Spinal cord (tissue), 10 donors: ENCODE measurements around the gene LDLRAD4. TPM values are rescaled to one million over a fixed set of nuclear protein-coding genes. Genes with fewer than 3 reads are reported as not detected.
A peak's percentile ranks its signal among the peaks of the same experiment; 100 is the strongest.

ENCODE experiments used
- DNase-seq, 6 donors: peaks; one replicate each; pipeline versions ENCODE4 v3.0.0 to v3.0.0-alpha.2; 2013 to 2015; ENCODE audit warnings: low spot score in 6 of 6, low read depth in 4 of 6
- H3K27ac ChIP-seq: one replicate; pipeline ENCODE4 v1.5.1; 2013; ENCODE audit warnings: low read depth, low read length, control low read depth
- H3K27me3 ChIP-seq: one replicate; pipeline ENCODE4 v1.6.1; 2013; ENCODE audit warnings: low read length; ENCODE audit not compliant: control insufficient read depth, insufficient read depth
- H3K36me3 ChIP-seq: one replicate; pipeline ENCODE4 v1.6.1; 2013; ENCODE audit warnings: low read length; ENCODE audit not compliant: control insufficient read depth, insufficient read depth
- H3K4me1 ChIP-seq: one replicate; pipeline ENCODE4 v1.6.1; 2013; ENCODE audit warnings: low read length; ENCODE audit not compliant: control insufficient read depth, insufficient read depth
- H3K4me3 ChIP-seq: one replicate; pipeline ENCODE4 v1.5.1; 2013; ENCODE audit warnings: low read depth, low read length, control low read depth
- H3K9me3 ChIP-seq: one replicate; pipeline ENCODE4 v1.6.1; 2013; ENCODE audit warnings: low read length; ENCODE audit not compliant: control insufficient read depth, insufficient read depth
- WGBS: methylation state at CpG from one replicate; pipeline ENCODE4 v1.1.5; 2013; ENCODE audit warnings: missing lambda C conversion rate; ENCODE audit not compliant: insufficient coverage; 5-methylcytosine and 5-hydroxymethylcytosine counted together
- polyA plus RNA-seq, 2 donors: library from polyadenylated mRNA; unstranded; fragments of 120-200 nt; gene quantifications; one replicate each; pipeline ENCODE4 v1.2.1, GENCODE V29; 2013; ENCODE audit not compliant: insufficient read length in 2 of 2
- total RNA-seq, 2 donors: library from RNA; depleted of rRNA in 1 of 2; stranded (reverse); fragments of 120-200 nt in 1 of 2; fragments of >200 nt in 1 of 2; gene quantifications; one replicate each; pipeline versions ENCODE4 v1.2.3 to v1.2.4, GENCODE V29; 2013 to 2014
- donor health status: healthy.

LDLRAD4 gene
- total and polyA plus RNA-seq, 4 donors = 26.7 to 67.7 (median 38.5) TPM

DNA sequence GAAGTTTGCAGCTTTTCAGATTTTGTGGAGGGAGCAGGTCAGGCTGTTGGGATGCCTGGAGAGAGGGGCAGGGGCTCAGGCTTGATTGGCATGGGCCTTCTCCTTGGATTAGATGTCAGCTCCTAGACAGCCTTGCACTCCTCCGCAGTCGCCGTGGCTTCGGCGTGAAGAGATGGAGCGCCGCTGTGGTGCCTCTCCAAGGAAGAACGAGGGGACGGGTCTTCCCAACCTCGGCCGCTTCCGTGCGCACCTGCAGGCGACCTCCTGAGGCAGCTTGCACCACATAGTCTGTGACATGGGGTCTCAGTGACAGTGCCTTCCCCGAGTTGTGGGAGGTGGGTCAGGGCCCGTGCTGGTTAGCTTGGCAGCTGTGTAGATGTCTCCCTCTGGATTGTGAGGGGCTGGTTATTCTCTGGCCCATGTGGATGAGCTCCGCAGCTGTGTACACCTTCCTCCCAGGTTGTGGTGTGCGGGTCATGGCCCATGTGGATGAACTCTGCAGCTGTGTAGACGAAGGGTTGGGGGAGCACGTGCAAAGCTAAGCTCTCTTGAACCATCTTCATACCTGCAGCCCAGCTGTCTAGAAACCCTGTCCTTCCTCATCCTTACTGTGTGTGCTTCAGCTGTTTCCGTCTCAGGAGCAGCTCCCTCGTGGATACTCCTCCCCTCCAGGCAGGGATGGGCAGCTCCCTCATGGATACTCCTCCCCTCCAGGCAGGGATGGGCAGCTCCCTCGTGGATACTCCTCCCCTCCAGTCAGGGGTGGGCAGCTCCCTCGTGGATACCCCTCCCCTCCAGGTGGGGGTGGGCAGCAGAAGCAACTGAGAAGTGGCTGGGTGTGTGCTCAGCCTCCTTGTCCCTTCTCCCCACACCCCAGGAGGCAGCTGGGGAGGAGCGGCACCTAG is 170.3 kb downstream of the LDLRAD4 start:
- H3K9me3 ChIP-seq = no peaks in the 10 kb centered on the region
- DNase-seq = no peak
- no peaks in the 10 kb centered on the region for H3K27me3 ChIP-seq
- no peak overlapping the region for H3K4me3 ChIP-seq
- H3K27ac ChIP-seq = no peak overlapping the region
- H3K4me1 ChIP-seq = peaks cover 24% of the 10 kb centered on the region
- 93% methylated on average over 20 of the region's 25 CpGs for WGBS
- H3K36me3 ChIP-seq = peaks cover 26% of the 10 kb centered on the region

DNA sequence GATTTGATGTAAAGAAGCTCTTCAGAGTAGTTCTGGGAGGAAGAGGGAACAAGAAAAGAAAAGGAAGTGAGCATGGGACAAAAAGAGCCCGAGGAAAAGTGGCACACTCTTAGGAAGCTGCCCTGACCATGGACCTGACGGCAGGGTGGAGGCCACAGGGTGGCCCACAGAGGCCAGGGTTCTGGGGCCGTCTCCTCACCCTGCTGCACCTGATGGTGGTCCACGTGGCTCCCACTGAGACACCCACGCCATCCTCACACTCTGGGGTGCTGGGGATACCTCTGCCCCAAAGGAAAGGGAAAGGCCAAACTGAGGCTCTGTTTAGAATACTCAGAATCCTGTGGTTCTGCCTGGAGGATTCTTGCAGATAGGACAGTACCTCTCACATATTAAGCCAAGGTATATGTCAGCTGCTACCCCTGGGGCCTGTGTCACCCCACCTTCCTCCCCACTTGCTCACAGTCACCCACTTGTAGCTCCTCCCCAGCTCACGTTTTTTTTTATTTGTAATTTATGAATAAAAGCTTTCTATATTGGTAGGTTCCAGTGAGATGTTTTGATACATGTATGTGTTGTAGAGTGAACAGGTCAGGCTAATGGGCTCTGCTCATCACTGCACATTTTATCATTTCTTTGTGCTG is 171.1 kb downstream of the LDLRAD4 start:
- no peak overlapping the region for H3K27ac ChIP-seq
- no peak for DNase-seq
- no peaks in the 10 kb centered on the region for H3K9me3 ChIP-seq
- H3K27me3 ChIP-seq = no peaks in the 10 kb centered on the region
- peaks cover 24% of the 10 kb centered on the region for H3K4me1 ChIP-seq
- 90% methylated on average over 5 of the region's 6 CpGs for WGBS
- H3K4me3 ChIP-seq = no peak overlapping the region
- peaks cover 26% of the 10 kb centered on the region for H3K36me3 ChIP-seq

DNA sequence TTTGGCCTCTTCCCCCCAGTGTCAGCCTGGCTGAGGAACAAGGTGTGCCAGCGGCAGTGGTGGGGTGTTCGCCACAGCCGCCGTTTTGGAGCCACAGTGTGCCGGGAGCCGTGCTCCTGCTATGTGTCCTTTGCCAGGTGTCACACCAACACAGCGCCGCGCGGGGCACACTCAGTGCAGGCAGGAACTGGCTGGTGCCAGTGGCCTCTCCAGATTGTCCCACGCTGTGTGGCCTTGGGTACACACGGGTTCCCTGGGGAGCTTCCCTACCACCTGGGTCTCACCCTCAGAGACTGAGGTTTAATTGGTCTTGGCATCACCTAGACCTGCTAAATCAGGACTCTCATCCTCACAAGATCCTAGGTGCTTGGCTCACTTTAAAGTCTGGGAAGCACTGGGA is 171.6 kb downstream of the LDLRAD4 start:
- H3K36me3 ChIP-seq = peaks cover 26% of the 10 kb centered on the region
- no peak for DNase-seq
- no peaks in the 10 kb centered on the region for H3K9me3 ChIP-seq
- H3K4me3 ChIP-seq = no peak overlapping the region
- WGBS = 93% methylated on average over 12 of the region's 12 CpGs
- no peaks in the 10 kb centered on the region for H3K27me3 ChIP-seq
- peaks cover 24% of the 10 kb centered on the region for H3K4me1 ChIP-seq
- no peak overlapping the region for H3K27ac ChIP-seq

DNA sequence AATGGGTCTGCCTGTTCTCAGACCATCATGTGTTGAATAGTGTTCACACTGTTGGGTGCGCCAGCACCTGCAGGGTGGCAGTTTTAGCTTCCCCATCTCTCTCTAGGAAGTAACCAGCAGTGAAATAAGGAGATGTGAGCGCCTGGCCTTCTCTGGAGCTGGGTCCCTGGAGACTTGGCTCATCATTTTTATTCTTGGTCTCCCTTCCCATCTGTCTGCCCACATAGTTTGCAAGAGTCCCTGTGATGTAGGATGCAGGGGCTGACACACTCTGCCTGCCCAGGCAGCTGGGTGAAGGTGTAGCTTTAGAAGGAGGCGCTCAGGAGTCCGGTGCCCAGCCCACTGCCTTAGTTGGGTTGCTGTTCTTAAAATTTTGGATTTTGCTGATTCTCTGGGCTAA is 172.2 kb downstream of the LDLRAD4 start:
- H3K27me3 ChIP-seq = no peaks in the 10 kb centered on the region
- no peak overlapping the region for H3K27ac ChIP-seq
- H3K4me1 ChIP-seq = peaks cover 24% of the 10 kb centered on the region
- DNase-seq = no peak
- 89% methylated on average over 1 of the region's 4 CpGs for WGBS
- peaks cover 26% of the 10 kb centered on the region for H3K36me3 ChIP-seq
- H3K9me3 ChIP-seq = no peaks in the 10 kb centered on the region
- H3K4me3 ChIP-seq = no peak overlapping the region

DNA sequence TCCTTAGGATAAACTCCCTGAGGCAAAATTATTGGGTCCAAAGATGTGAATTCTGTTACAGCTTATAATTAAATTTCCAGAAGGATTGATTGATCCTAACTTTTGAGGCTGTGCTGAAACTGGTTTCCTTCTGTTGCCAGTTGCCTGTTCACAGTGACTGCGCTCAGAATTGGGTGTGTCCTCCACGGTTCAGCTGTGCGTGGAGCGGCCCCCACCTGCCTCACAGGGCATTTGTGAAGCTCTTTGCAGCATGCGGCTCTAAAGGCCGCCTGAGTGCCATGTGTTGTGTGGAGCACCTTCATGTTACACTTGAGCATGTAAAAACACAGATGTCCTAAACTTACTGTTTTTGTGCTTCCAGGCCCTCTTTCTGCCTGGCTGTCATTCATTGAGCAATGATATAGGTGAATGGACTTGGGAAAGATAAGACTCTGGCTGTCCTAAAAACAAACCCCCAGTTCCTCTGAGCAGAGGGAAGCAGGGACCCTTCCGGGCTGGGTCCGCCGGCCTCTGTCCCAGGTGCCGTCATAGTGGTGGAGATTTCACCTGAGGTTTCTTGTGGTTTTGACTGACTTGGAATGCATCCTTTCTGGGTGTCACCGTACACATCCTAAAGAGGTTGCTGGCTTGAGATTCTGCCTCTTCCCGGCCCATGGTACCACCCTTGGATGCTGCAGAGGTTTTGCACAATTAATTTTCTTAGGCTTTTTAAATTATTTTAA is 173.6 kb downstream of the LDLRAD4 start:
- Histone ChIP-seq H3K27me3 (no peaks in the 10 kb centered on the region), H3K9me3 (no peaks in the 10 kb centered on the region), H3K4me1 (peaks cover 24% of the 10 kb centered on the region), H3K36me3 (peaks cover 23% of the 10 kb centered on the region), H3K27ac (no peak overlapping the region), H3K4me3 (no peak overlapping the region)
- no peak for DNase-seq
- 91% methylated on average over 9 of the region's 12 CpGs for WGBS

DNA sequence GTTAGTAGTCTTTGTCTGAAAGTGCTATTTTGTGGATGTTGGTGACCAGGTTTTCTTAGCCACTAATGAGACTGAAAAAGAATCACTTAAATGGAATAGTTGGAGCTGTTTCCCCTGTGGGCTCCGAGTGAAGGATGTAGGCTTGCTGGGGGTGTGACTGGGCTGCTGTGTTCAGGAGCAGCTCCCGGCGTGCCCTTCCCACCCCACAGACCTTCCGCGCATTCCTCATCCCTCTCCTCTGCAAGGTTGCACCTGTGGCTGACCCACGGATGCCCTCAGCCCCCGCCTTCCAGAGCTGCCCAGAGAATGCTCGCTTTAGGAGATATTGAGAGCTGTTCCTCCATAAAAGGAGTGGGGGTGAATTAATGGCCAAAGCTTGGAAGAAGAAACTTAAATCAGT is 174.3 kb downstream of the LDLRAD4 start:
- H3K4me3 ChIP-seq = no peak overlapping the region
- no peak overlapping the region for H3K27ac ChIP-seq
- no peak for DNase-seq
- H3K9me3 ChIP-seq = no peaks in the 10 kb centered on the region
- no peaks in the 10 kb centered on the region for H3K27me3 ChIP-seq
- no CpG with 5 or more reads among the region's 8 CpGs for WGBS
- peaks cover 24% of the 10 kb centered on the region for H3K4me1 ChIP-seq
- peaks cover 18% of the 10 kb centered on the region for H3K36me3 ChIP-seq

DNA sequence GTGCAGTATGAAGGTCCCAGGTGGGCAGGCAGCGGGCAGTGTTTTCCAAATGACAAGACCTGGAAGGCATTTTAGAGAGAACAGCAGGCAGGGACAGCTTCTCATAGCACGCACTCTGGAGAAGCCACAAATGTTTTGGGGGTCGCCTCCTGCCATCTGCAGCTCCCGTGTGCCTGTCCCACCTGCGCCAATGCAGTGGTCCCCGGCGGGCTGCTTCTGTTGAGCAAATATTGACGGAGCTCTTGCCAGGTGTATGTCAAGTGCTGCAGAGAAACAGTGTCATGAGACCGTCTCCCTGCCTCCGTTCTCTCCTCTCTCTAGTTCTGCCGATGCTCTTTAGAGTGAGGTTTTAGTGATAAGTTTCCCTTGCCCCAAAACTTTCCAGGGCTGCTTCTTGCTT is 174.8 kb downstream of the LDLRAD4 start:
- Histone ChIP-seq H3K9me3 (no peaks in the 10 kb centered on the region), H3K27ac (no peak overlapping the region), H3K27me3 (no peaks in the 10 kb centered on the region), H3K4me1 (peaks cover 20% of the 10 kb centered on the region), H3K36me3 (peaks cover 18% of the 10 kb centered on the region), H3K4me3 (no peak overlapping the region)
- WGBS = 81% methylated on average over 10 of the region's 11 CpGs
- peak in 1 of 6 donors; percentile 63 for DNase-seq

DNA sequence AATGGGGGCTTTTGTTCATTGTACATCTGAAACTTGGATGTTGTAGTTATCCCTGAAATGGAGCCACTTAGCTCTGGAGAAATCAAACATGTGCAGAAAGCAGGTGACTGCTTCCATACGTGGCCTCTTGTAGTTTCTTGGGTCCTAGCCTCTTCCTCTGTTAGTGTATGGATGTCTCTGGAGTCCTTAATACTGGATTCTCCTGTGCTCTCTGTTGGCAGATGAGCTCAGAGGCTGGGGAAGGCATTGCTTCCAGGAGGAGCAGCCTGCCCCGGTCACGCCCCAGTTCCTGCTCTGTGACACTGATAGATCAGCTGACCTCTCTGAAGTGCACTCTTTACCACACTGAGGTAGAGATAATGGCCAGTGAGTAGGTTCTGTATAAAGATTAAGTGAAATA is 176.2 kb downstream of the LDLRAD4 start:
- peaks cover 7% of the 10 kb centered on the region for H3K4me1 ChIP-seq

DNA sequence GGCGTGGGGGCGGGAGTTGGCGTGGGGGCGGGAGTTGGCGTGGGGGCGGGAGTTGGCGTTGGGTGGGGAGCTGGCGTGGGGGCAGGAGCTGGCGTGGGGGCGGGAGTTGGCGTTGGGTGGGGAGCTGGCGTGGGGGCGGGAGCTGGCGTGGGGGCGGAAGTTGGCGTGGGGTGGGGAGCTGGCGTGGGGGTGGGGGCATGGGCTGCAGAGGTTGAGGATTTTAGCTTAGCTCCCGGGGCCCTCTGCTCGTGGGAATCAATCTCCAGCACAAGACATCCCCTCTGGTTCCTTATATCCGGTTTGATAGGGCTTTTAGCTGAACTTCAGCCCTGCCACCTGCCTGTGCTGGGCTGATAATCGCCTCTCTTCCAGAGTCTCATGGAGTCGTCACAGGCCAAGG is 177.0 kb downstream of the LDLRAD4 start:
- no peak overlapping the region for H3K4me3 ChIP-seq
- no peak overlapping the region for H3K27ac ChIP-seq
- no peaks in the 10 kb centered on the region for H3K27me3 ChIP-seq
- H3K4me1 ChIP-seq = peaks cover 7% of the 10 kb centered on the region
- H3K9me3 ChIP-seq = no peaks in the 10 kb centered on the region
- H3K36me3 ChIP-seq = no peaks in the 10 kb centered on the region
- 79% methylated on average over 5 of the region's 22 CpGs for WGBS
- DNase-seq = no peak

More for the DNA sequence above, 176.2 kb downstream of the LDLRAD4 start:
- DNase-seq = no peak
- peaks cover 5% of the 10 kb centered on the region for H3K36me3 ChIP-seq
- H3K27me3 ChIP-seq = no peaks in the 10 kb centered on the region
- no peaks in the 10 kb centered on the region for H3K9me3 ChIP-seq
- H3K27ac ChIP-seq = no peak overlapping the region
- no CpG with 5 or more reads among the region's 3 CpGs for WGBS
- no peak overlapping the region for H3K4me3 ChIP-seq
